ENCODE data around the gene PITPNC1. TPM values are rescaled to one million over a fixed set of nuclear protein-coding genes. Genes with fewer than 3 reads are reported as not detected.
"Not testable (repeated sequence)": the region's sequence is repeated elsewhere in the genome, so short reads cannot be mapped to it uniquely, and the experiment has no call there.

PITPNC1 gene
- polyA plus RNA-seq, 1 donor from 2014 or later = 18.8 TPM

- Histone ChIP-seq H3K4me3 (ENCODE audit: low read length) (no peak overlapping the region), H3F3A (ENCODE audit: insufficient read depth, low read length, poor library complexity, severe bottlenecking) (no peaks in the 10 kb centered on the region), H3K9me2 (ENCODE audit: insufficient read depth, low read length) (no peaks in the 10 kb centered on the region), H3K4me2 (ENCODE audit: low read length) (no peak overlapping the region), H3K36me3 (ENCODE audit: insufficient read depth, low read length) (no peaks in the 10 kb centered on the region), H4K20me1 (ENCODE audit: insufficient read depth) (no peaks in the 10 kb centered on the region), H3K27ac (ENCODE audit: low read length) (no peak overlapping the region), H2AFZ (ENCODE audit: low read depth, low read length) (no peak overlapping the region), H3K9me3 (ENCODE audit: low read length) (no peaks in the 10 kb centered on the region), H3K79me2 (replicated peaks; ENCODE audit: insufficient read depth, low read length) (no peaks in the 10 kb centered on the region), H3K27me3 (ENCODE audit: insufficient read depth, low read depth, low read length) (no peaks in the 10 kb centered on the region), H3K9ac (ENCODE audit: low read length) (no peak overlapping the region)
- no peak for TF ChIP-seq EP300 (conservative IDR thresholded peaks at IDR 0.05; ENCODE audit: poor library complexity, severe bottlenecking)
Observed at GRCh38 chr17:67492824-67493517, 115.9 kb downstream of the PITPNC1 start.

- no peak for TF ChIP-seq EP300 (conservative IDR thresholded peaks at IDR 0.05; ENCODE audit: poor library complexity, severe bottlenecking)
- TF ChIP-seq MXI1 (conservative IDR thresholded peaks at IDR 0.05; ENCODE audit: poor library complexity, severe bottlenecking) = no peak
- no peak for TF ChIP-seq CTCF (IDR thresholded peaks at IDR 0.05; ENCODE audit: poor library complexity, severe bottlenecking)
- no peak for TF ChIP-seq REST (IDR thresholded peaks at IDR 0.05; ENCODE audit: borderline replicate concordance)
- TF ChIP-seq EZH2 (IDR thresholded peaks at IDR 0.05; ENCODE audit: borderline replicate concordance, insufficient read depth, low read length, poor library complexity, severe bottlenecking) = no peak
- TF ChIP-seq POLR2AphosphoS5 (IDR thresholded peaks at IDR 0.05) = no peak
- no peak for TF ChIP-seq TAF1 (IDR thresholded peaks at IDR 0.05; ENCODE audit: low read depth)
- TF ChIP-seq SMC3 (conservative IDR thresholded peaks at IDR 0.05; ENCODE audit: poor library complexity) = no peak
- no peak for TF ChIP-seq RAD21 (conservative IDR thresholded peaks at IDR 0.05)
- H3K9ac ChIP-seq (ENCODE audit: low read length) = no peak overlapping the region
Observed at GRCh38 chr17:67493812-67494211, 116.7 kb downstream of the PITPNC1 start.

GRCh38 chr17:67495534-67495933, 118.5 kb downstream of the PITPNC1 start:
- not testable (repeated sequence) for H3K79me2 ChIP-seq (replicated peaks; ENCODE audit: insufficient read depth, low read length); H3K9me2 ChIP-seq (ENCODE audit: insufficient read depth, low read length); H3K27me3 ChIP-seq (ENCODE audit: insufficient read depth, low read depth, low read length); H3K4me2 ChIP-seq (ENCODE audit: low read length); H3K9me3 ChIP-seq (ENCODE audit: low read length); H3K27ac ChIP-seq (ENCODE audit: low read length); H3K36me3 ChIP-seq (ENCODE audit: insufficient read depth, low read length); H4K20me1 ChIP-seq (ENCODE audit: insufficient read depth); H3F3A ChIP-seq (ENCODE audit: insufficient read depth, low read length, poor library complexity, severe bottlenecking); H3K4me3 ChIP-seq (ENCODE audit: low read length); H3K9ac ChIP-seq (ENCODE audit: low read length); H2AFZ ChIP-seq (ENCODE audit: low read depth, low read length)

More at GRCh38 chr17:67493812-67494211, 116.7 kb downstream of the PITPNC1 start:
- no peaks in the 10 kb centered on the region for H3K9me2 ChIP-seq (ENCODE audit: insufficient read depth, low read length)
- H3K9me3 ChIP-seq (ENCODE audit: low read length) = no peaks in the 10 kb centered on the region
- H3K79me2 ChIP-seq (replicated peaks; ENCODE audit: insufficient read depth, low read length) = no peaks in the 10 kb centered on the region
- no peak overlapping the region for H3K4me3 ChIP-seq (ENCODE audit: low read length)
- no peaks in the 10 kb centered on the region for H3F3A ChIP-seq (ENCODE audit: insufficient read depth, low read length, poor library complexity, severe bottlenecking)
- H3K36me3 ChIP-seq (ENCODE audit: insufficient read depth, low read length) = no peaks in the 10 kb centered on the region
- no peaks in the 10 kb centered on the region for H4K20me1 ChIP-seq (ENCODE audit: insufficient read depth)
- H3K4me2 ChIP-seq (ENCODE audit: low read length) = no peak overlapping the region
- no peak overlapping the region for H3K27ac ChIP-seq (ENCODE audit: low read length)
- no peak overlapping the region for H2AFZ ChIP-seq (ENCODE audit: low read depth, low read length)
- no peaks in the 10 kb centered on the region for H3K27me3 ChIP-seq (ENCODE audit: insufficient read depth, low read depth, low read length)

All from neural cell (in vitro differentiated cells).